Skeletal muscle satellite cell (primary cell): ENCODE measurements around the gene ZNF598.

Source experiments
- H3K27me3 ChIP-seq: 2 replicates; pipeline ENCODE4 v1.7.0; 2013; ENCODE audit warnings: low read length; ENCODE audit not compliant: control insufficient read depth, insufficient read depth
- H3K36me3 ChIP-seq: 2 replicates; pipeline ENCODE4 v1.7.0; 2013; ENCODE audit warnings: mild to moderate bottlenecking, control low read depth, low read length; ENCODE audit not compliant: insufficient read depth
- H3K4me1 ChIP-seq: 2 replicates; pipeline ENCODE4 v1.7.0; 2013; ENCODE audit warnings: low read length; ENCODE audit not compliant: control insufficient read depth, insufficient read depth
- H3K4me2 ChIP-seq: 2 replicates; pipeline ENCODE4 v1.7.0; 2013; ENCODE audit warnings: mild to moderate bottlenecking, low read length
- H3K4me3 ChIP-seq: 2 replicates; pipeline ENCODE4 v1.7.0; 2013; ENCODE audit warnings: low read length
- H3K9ac ChIP-seq: 2 replicates; pipeline ENCODE4 v1.7.0; 2013; ENCODE audit warnings: mild to moderate bottlenecking, low read depth, low read length, moderate library complexity
- H3K9me3 ChIP-seq: replicated peaks from 2 replicates; pipeline ENCODE4 v1.7.0; 2013; ENCODE audit warnings: mild to moderate bottlenecking, control low read depth, low read length

The ZNF598 gene

DNA sequence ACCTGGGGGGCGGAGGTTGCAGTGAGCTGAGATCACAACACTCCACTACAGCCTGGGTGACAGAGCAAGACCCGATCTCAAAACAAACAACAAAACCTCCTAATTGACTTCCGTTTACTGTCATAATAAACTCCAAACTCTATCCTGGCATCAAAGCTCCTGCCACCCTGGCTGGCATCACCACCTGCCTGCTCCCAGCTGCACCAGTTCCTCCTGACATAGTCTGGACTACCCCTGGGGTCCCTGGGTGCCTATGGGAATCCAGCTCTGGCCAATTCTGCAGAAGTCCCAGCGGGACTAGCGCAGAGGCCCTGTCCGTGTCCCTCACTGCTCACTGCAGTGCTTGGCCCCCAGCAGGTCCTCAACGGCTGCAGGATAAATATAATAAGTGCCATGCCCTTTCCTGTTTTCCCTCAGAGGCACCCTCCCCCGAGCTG, 37.3 kb upstream of the ZNF598 start:
- H3K4me3 ChIP-seq = peak overlapping the region; percentile 93
- H3K9me3 ChIP-seq = no peaks in the 10 kb centered on the region
- peak overlapping the region; percentile 94 for H3K4me2 ChIP-seq
- peak overlapping the region; percentile 87 for H3K9ac ChIP-seq
- H3K27me3 ChIP-seq = no peaks in the 10 kb centered on the region
- peaks cover 32% of the 10 kb centered on the region for H3K4me1 ChIP-seq
- peaks cover 14% of the 10 kb centered on the region for H3K36me3 ChIP-seq

DNA sequence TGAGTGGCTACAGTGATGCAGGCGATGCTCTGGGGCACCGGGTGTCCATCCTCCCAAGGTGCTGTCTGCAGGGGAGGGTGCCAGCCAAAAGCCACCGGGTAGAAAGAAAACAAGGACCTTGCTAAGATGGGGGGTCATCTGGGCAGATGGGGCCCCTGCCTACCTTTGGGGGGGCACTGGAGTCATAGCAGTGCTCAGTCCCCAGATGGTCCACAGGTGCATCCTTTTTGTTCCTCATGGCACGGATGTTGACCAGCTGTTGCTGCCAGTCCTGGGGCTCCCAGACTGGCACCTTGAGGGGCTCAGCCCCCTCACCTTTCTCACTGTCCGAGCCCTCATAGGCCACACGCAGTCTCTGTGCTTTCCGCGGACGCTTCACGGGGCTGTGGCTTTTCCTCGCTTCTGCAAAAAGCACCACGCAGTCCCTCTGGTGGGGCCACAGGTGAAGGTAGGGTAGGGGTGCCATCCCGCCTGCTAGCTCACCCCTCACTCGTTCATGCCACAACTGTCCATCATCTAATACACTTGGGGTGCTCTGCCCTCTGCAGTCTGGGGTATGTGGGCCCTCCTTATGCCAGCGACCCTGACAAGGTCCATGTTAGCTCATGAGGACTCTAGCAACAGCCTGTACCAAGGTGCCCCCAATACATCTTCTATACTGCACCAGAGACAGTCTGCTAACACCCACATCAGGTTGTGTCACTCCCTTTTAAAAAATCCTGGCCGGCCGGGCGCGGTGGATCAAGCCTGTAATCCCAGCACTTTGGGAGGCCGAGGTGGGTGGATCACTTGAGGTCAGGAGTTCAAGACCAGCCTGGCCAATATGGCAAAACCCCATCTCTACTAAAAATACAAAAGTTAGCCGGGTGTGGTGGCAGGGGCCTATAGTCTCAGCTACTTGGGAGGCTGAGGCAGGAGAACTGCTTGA, 36.6 kb upstream of the ZNF598 start:
- Histone ChIP-seq H3K4me3 (no peak overlapping the region), H3K36me3 (peaks cover 7% of the 10 kb centered on the region)

GRCh38 chr16:2044541-2044940, 34.9 kb upstream of the ZNF598 start:
- Histone ChIP-seq H3K27me3 (no peaks in the 10 kb centered on the region), H3K4me3 (no peak overlapping the region), H3K4me2 (no peak overlapping the region), H3K9me3 (no peaks in the 10 kb centered on the region), H3K4me1 (peaks cover 55% of the 10 kb centered on the region), H3K36me3 (no peaks in the 10 kb centered on the region), H3K9ac (no peak overlapping the region)

More for the DNA sequence above, 36.6 kb upstream of the ZNF598 start:
- Histone ChIP-seq H3K4me1 (peaks cover 38% of the 10 kb centered on the region), H3K9ac (no peak overlapping the region), H3K27me3 (no peaks in the 10 kb centered on the region), H3K9me3 (no peaks in the 10 kb centered on the region), H3K4me2 (peak overlapping the region; percentile 94)

GRCh38 chr16:2043667-2044451, 34.2 kb upstream of the ZNF598 start:
- Histone ChIP-seq H3K4me1 (peaks cover 57% of the 10 kb centered on the region), H3K27me3 (no peaks in the 10 kb centered on the region), H3K9me3 (no peaks in the 10 kb centered on the region), H3K4me2 (no peak overlapping the region), H3K4me3 (no peak overlapping the region), H3K36me3 (peaks cover 4% of the 10 kb centered on the region), H3K9ac (no peak overlapping the region)

GRCh38 chr16:2042986-2043666, 33.5 kb upstream of the ZNF598 start:
- no peaks in the 10 kb centered on the region for H3K9me3 ChIP-seq
- no peak overlapping the region for H3K4me2 ChIP-seq
- no peak overlapping the region for H3K9ac ChIP-seq
- no peaks in the 10 kb centered on the region for H3K27me3 ChIP-seq
- H3K4me3 ChIP-seq = no peak overlapping the region
- peaks cover 55% of the 10 kb centered on the region for H3K4me1 ChIP-seq
- peaks cover 8% of the 10 kb centered on the region for H3K36me3 ChIP-seq

- peaks cover 56% of the 10 kb centered on the region for H3K4me1 ChIP-seq
- H3K36me3 ChIP-seq = peaks cover 10% of the 10 kb centered on the region
- no peak overlapping the region for H3K9ac ChIP-seq
- no peak overlapping the region for H3K4me3 ChIP-seq
- no peaks in the 10 kb centered on the region for H3K27me3 ChIP-seq
- H3K9me3 ChIP-seq = no peaks in the 10 kb centered on the region
- no peak overlapping the region for H3K4me2 ChIP-seq
Measured at GRCh38 chr16:2042171-2042985, 32.8 kb upstream of the ZNF598 start.

DNA sequence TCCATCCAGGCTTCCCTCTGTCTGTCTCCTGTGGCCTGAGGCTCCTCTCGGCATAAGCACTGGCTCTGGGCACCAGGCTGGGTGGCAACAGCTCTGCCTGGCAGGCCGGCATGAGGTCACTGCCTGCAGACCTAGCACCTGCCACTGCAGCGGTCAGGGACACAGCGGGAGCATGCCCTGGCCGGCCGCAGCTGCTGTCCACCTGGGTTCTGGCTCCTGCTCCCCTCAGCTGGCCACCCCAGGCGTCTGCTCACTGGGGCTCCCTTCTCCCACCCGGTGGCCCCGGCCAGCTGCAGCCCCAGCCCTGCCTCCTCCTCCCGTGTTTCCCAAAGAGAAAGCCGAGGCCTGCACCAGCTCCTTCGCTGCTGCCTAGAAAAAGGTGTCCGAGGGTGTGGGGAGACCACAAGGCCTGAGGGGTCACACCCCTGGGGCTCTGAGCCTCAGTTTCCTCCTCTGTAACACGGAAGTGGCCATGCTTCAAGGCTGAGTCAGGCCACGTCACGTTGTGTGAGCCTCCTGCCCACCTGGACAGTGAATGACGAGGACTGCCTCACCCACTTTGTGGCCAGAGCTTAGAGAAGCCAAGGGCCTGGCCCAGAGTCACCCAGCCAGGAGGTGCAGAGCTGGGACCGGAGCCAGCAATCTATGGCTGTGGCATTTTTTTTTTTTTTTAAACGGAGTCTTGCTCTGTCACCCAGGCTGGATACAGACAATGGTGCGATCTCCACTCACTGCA, 31.3 kb upstream of the ZNF598 start:
- Histone ChIP-seq H3K27me3 (no peaks in the 10 kb centered on the region), H3K4me1 (peaks cover 55% of the 10 kb centered on the region), H3K9ac (peak overlapping the region; percentile 5), H3K9me3 (no peaks in the 10 kb centered on the region), H3K4me3 (no peak overlapping the region), H3K36me3 (peaks cover 24% of the 10 kb centered on the region), H3K4me2 (peak overlapping the region; percentile 50)

- H3K27me3 ChIP-seq = no peaks in the 10 kb centered on the region
- H3K4me2 ChIP-seq = peak overlapping the region; percentile 48
- no peaks in the 10 kb centered on the region for H3K9me3 ChIP-seq
- no peak overlapping the region for H3K4me3 ChIP-seq
- H3K36me3 ChIP-seq = peaks cover 24% of the 10 kb centered on the region
- peaks cover 58% of the 10 kb centered on the region for H3K4me1 ChIP-seq
- peak overlapping the region; percentile 46 for H3K9ac ChIP-seq
Measured at GRCh38 chr16:2040041-2040786, 30.6 kb upstream of the ZNF598 start.

DNA sequence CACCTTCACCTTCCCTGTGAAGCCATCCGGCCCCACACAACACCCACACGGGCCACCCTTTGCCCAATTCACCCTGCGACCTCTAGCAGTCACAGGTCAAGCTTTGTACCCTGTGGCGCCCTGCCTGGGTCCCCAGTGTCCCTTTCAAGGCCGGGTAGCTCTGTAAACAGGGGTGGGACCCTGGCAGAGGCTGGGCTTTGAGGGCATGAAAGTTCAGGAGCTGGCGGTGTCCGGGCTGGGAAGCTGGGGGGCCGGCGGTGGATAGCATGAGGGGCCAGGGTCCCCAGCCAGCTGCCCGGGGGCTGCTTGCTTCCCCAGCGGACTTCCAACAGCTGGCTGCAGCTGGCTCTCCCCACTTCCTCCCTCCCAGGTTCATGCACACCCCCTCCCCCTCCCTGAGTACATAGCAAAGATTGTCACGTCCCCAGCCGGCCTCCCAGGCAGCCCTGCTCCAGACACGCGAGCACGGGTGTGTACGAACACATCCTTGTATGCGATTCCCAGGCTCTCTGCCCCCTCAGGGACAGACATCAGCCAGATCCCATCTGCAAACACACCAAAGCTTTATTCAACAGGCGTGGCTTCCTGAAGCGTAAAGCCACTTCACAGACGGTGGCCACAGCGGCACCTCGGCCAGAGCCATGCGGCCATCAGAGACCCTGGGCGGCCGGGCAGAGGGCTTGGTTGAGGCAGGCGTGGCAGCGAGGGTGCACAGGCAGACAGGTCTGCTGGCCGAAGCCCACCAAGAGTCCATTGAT, 29.8 kb upstream of the ZNF598 start:
- Histone ChIP-seq H3K9ac (peak overlapping the region; percentile 46), H3K4me3 (no peak overlapping the region), H3K4me1 (peaks cover 62% of the 10 kb centered on the region), H3K27me3 (no peaks in the 10 kb centered on the region), H3K9me3 (no peaks in the 10 kb centered on the region), H3K36me3 (peaks cover 24% of the 10 kb centered on the region), H3K4me2 (peak overlapping the region; percentile 48)
